DND-41 (cell line): ENCODE measurements around the gene OTX2.

Experiments
- CTCF ChIP-seq: IDR thresholded peaks from 2 replicates; pipeline ENCODE4 v1.5.1; 2012; ENCODE audit warnings: borderline replicate concordance, low read length, moderate library complexity, mild to moderate bottlenecking; ENCODE audit not compliant: poor library complexity, severe bottlenecking; ENCODE audit errors: extremely low read depth
- EZH2 ChIP-seq: IDR thresholded peaks from 3 replicates; pipeline ENCODE4 v1.6.1; 2012; ENCODE audit warnings: borderline replicate concordance, low read depth, mild to moderate bottlenecking, moderate library complexity, low read length, inconsistent platforms; ENCODE audit not compliant: severe bottlenecking

- TF ChIP-seq CTCF (no peak), EZH2 (no peak)
These were observed 11.7 kb upstream of the OTX2 start for GRCh38 chr14:56821805-56822610.
